ENCODE data around the gene RNF43. TPM values are rescaled to one million over a fixed set of nuclear protein-coding genes. Genes with fewer than 3 reads are reported as not detected.

Gene RNF43
- polyA plus RNA-seq, 1 of the 3 experiments (the other 2 are of a cell fraction), result not detected

DNA sequence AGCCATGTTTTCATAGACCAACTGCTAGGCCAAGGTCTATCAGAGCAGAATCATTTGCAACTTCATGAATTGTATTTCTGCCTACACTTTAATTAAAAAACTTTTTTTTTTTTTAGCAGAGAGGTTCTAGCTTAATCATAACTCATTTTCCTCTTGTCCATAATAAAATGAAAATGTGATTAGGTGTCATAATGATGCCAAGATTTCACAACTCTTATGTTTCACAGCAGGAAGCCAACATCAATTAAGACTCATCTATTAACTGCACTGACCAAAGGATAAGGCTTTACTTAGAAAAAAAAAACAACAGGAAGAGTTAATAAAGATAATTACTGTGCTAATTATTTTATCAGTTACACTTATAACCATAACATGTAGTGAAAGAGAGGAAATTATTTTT, 18.9 kb upstream of the RNF43 start:
- TF ChIP-seq GATA2 (CRISPR knock-in tag; IDR thresholded peaks at IDR 0.05) (no peak), RXRA (IDR thresholded peaks at IDR 0.05; ENCODE audit: borderline replicate concordance, low read depth) (no peak)
- TF ChIP-seq, protein P1, sequence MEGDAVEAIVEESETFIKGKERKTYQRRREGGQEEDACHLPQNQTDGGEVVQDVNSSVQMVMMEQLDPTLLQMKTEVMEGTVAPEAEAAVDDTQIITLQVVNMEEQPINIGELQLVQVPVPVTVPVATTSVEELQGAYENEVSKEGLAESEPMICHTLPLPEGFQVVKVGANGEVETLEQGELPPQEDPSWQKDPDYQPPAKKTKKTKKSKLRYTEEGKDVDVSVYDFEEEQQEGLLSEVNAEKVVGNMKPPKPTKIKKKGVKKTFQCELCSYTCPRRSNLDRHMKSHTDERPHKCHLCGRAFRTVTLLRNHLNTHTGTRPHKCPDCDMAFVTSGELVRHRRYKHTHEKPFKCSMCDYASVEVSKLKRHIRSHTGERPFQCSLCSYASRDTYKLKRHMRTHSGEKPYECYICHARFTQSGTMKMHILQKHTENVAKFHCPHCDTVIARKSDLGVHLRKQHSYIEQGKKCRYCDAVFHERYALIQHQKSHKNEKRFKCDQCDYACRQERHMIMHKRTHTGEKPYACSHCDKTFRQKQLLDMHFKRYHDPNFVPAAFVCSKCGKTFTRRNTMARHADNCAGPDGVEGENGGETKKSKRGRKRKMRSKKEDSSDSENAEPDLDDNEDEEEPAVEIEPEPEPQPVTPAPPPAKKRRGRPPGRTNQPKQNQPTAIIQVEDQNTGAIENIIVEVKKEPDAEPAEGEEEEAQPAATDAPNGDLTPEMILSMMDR (IDR thresholded peaks at IDR 0.05), result no peak
- no peaks in the 10 kb centered on the region for H3K9me3 ChIP-seq
- H3K9ac ChIP-seq, result no peak overlapping the region
- no peak overlapping the region for H2AFZ ChIP-seq (ENCODE audit: low read depth)
- H3K27ac ChIP-seq (ENCODE audit: low read depth in 2 of 2, low read length in 1 of 2), result no peak overlapping the region
- no peaks in the 10 kb centered on the region for H4K20me1 ChIP-seq (ENCODE audit: insufficient read depth)
- no peak for DNase-seq
- H3K4me3 ChIP-seq (ENCODE audit: low read depth in 2 of 2, low read length in 1 of 2), result no peak overlapping the region
- ChIA-PET POLR2A (no interaction called here), CTCF (interaction anchor here (1.4 to 3.6 kb wide), 3 partner anchors 10 to 187 kb away, joined by 3 to 21 read pairs (median 4); partner anchors contain the start of gene RNF43)
- H3K27me3 ChIP-seq (ENCODE audit: insufficient read depth), result 0 out of 2 replicates have a peak, but pooled peaks cover 9% of the 10 kb centered on the region
- no peaks in the 10 kb centered on the region for H3K79me2 ChIP-seq (ENCODE audit: insufficient read depth)
- H3F3A ChIP-seq (replicated peaks; ENCODE audit: insufficient read depth), result no peaks in the 10 kb centered on the region
- H3K9me2 ChIP-seq, result no peaks in the 10 kb centered on the region
- H3K4me1 ChIP-seq (ENCODE audit: control insufficient read depth in 1 of 2, insufficient read depth in 2 of 2, low read depth in 1 of 2, low read length in 1 of 2), result no peaks in the 10 kb centered on the region
- H3K36me3 ChIP-seq (replicated peaks in 1 of 2; ENCODE audit: control insufficient read depth in 1 of 2, insufficient read depth in 2 of 2, low read length in 1 of 2), result no peaks in the 10 kb centered on the region
- H3K4me2 ChIP-seq, result no peak overlapping the region

DNA sequence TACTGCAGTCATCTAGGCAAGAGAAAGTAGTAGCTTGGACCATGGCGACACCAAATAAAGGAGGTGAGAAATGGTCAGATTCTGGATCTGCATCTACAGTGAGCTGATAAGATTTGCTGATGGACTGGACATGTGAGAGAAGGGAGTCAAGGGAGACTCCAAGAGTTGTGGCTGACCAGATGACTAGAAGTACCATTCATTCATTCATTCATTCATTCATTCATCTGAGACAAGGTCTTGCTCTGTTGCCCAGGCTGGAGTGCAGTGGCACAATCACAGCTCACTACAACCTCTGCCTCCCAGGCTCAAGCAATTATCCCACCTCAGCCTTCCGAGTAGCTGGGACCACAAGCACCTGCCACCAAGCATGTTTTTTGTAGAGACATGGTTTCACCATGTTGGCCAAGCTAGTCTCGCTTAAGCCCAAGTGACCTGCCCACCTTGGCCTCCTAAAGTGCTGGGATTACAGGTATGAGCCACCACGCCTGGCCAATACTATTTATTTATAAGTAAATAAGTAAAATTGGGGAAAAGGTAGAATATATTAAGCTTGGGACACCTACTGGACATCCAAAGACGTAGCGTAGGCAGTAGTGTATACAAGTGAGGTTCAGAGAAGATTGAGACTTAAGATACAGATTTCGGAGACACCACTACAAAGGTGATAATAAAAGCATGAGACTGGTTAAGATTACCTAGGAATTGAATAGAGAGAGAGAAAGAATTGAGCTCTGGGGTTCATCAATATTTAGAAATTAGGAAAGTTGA, 15.7 kb upstream of the RNF43 start:
- Histone ChIP-seq H3K4me1 (ENCODE audit: control insufficient read depth in 1 of 2, insufficient read depth in 2 of 2, low read depth in 1 of 2, low read length in 1 of 2) (no peaks in the 10 kb centered on the region), H3K9me2 (no peaks in the 10 kb centered on the region), H3K4me3 (ENCODE audit: low read depth in 2 of 2, low read length in 1 of 2) (no peak overlapping the region), H3K27me3 (ENCODE audit: insufficient read depth) (no peaks in the 10 kb centered on the region; the same call in 1 of the 2 replicates), H3K79me2 (ENCODE audit: insufficient read depth) (no peaks in the 10 kb centered on the region), H3K36me3 (replicated peaks in 1 of 2; ENCODE audit: control insufficient read depth in 1 of 2, insufficient read depth in 2 of 2, low read length in 1 of 2) (no peaks in the 10 kb centered on the region), H3K27ac (ENCODE audit: low read depth in 2 of 2, low read length in 1 of 2) (no peak overlapping the region), H3K9me3 (no peaks in the 10 kb centered on the region), H3F3A (replicated peaks; ENCODE audit: insufficient read depth) (no peaks in the 10 kb centered on the region), H2AFZ (ENCODE audit: low read depth) (no peak overlapping the region), H3K9ac (no peak overlapping the region), H3K4me2 (no peak overlapping the region), H4K20me1 (ENCODE audit: insufficient read depth) (no peaks in the 10 kb centered on the region)
- ChIA-PET POLR2A (no interaction called here), CTCF (interaction anchor here (1.0 to 3.6 kb wide), 7 partner anchors 13 to 183 kb away, joined by 3 to 21 read pairs (median 5); partner anchors contain the start of gene RNF43)
- WGBS (ENCODE audit: low lambda C conversion rate), result 41% methylated on average over 7 of the region's 7 CpGs
- no peak for DNase-seq
- TF ChIP-seq FOXJ3 (CRISPR knock-in tag; IDR thresholded peaks at IDR 0.05), result no peak
- TF ChIP-seq, protein P2, sequence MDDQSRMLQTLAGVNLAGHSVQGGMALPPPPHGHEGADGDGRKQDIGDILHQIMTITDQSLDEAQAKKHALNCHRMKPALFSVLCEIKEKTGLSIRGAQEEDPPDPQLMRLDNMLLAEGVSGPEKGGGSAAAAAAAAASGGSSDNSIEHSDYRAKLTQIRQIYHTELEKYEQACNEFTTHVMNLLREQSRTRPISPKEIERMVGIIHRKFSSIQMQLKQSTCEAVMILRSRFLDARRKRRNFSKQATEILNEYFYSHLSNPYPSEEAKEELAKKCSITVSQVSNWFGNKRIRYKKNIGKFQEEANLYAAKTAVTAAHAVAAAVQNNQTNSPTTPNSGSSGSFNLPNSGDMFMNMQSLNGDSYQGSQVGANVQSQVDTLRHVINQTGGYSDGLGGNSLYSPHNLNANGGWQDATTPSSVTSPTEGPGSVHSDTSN (IDR thresholded peaks at IDR 0.05), result no peak
- no peak for TF ChIP-seq GATA2 (CRISPR knock-in tag; IDR thresholded peaks at IDR 0.05)
- no peak for TF ChIP-seq RFX5 (IDR thresholded peaks at IDR 0.05; ENCODE audit: low read length)
- no peak for TF ChIP-seq GABPA (IDR thresholded peaks at IDR 0.05; ENCODE audit: low read depth)

Measured in SK-N-SH (cell line).